ENCODE data around the gene SPOCK1. TPM values are rescaled to one million over a fixed set of nuclear protein-coding genes. Genes with fewer than 3 reads are reported as not detected.
A peak's percentile ranks its signal among the peaks of the same experiment; 100 is the strongest.

Gene SPOCK1
- total and polyA plus RNA-seq, 2 experiments from 2014 or later, result 268 to 471 TPM

DNA sequence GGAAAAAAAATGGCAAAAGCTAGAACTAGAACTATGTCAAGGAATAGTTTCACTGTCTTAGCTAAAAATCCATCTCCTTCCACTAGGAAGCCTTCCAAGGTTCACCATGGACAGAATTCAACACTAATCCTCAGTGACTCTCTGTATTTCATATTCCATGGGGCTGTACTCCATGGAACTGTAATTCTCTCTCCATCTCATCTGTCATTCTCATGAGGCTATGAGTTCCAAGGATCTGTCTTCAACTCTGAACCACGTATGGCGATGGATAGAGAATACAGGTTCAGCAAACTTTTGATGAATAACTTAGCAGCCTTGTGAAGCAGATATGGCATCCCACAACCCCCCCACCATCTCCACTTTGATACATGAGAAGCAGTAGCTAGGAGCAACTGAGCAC is 184.0 kb downstream of the SPOCK1 start:
- peaks cover 5% of the 10 kb centered on the region; the same call in 1 of the 2 replicates for H4K20me1 ChIP-seq (ENCODE audit: insufficient read depth)

DNA sequence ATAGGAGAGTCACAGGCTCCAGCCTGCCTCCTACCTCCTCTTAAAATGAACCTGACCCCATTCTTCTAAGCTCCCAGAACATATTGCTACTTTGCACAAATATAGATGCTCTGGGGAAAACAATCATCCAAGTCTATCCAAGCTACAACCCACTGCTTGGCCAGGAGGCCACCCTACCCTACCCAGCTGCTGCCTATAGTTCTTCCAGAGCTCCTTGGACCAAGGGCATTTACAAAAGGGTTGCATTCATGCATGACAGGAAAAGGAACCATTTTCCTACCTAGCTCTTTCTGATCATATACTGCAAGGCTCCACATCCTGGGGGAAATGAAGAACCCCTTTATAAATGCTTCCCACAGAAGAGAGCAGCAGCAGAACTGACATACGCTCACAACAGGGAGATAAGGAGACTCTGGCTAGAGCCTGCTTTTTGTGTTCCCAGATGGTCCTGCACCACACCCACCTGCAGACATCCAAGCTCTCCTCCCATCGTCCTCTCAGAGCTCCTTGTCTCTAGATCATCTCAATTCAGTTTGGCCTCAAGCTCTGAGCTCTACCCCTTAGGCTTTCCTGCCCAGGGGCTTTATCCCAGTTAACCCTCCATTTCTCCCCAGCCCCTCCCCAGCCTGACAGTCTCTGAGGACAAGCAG is 185.5 kb downstream of the SPOCK1 start:
- Histone ChIP-seq H3K4me1 (ENCODE audit: insufficient read depth) (peaks cover 38% of the 10 kb centered on the region), H3K4me2 (ENCODE audit: unreplicated experiment) (no peak overlapping the region), H4K20me1 (ENCODE audit: insufficient read depth) (peaks cover 4% of the 10 kb centered on the region; the same call in 1 of the 2 replicates), H3K27ac (no peak overlapping the region), H3K9ac (no peak overlapping the region), H3K4me3 (no peak overlapping the region), H3K9me2 (ENCODE audit: insufficient read depth) (no peaks in the 10 kb centered on the region), H3K27me3 (replicated peaks; ENCODE audit: insufficient read depth) (no peaks in the 10 kb centered on the region), H3K79me2 (ENCODE audit: insufficient read depth) (peaks cover 67% of the 10 kb centered on the region), H2AFZ (no peak overlapping the region), H3K36me3 (ENCODE audit: low read depth) (no peaks in the 10 kb centered on the region), H3F3A (ENCODE audit: insufficient read depth) (peaks cover 16% of the 10 kb centered on the region), H3K9me3 (ENCODE audit: low read depth) (no peaks in the 10 kb centered on the region)
- in situ Hi-C loops (cut with MboI), result loop anchor here (25.0 kb wide), 1 partner anchor 501 kb away; no protein-coding TSS in a partner anchor
- WGBS, 2 experiments (ENCODE audit: low coverage in 1 of 2, low lambda C conversion rate in 2 of 2, missing lambda C conversion rate in 2 of 2), result 78 to 79% methylated on average over 2 of the region's 2 CpGs
- no peak for DNase-seq
- no peak for TF ChIP-seq EZH2 (IDR thresholded peaks at IDR 0.05; ENCODE audit: insufficient read depth, poor library complexity, severe bottlenecking)
- TF ChIP-seq EZH2phosphoT487 (IDR thresholded peaks at IDR 0.05; ENCODE audit: insufficient read depth, low read depth), result no peak

More for the DNA sequence above, 184.0 kb downstream of the SPOCK1 start:
- 92 to 98% methylated on average over 2 of the region's 2 CpGs for WGBS, 2 experiments (ENCODE audit: low coverage in 1 of 2, low lambda C conversion rate in 2 of 2, missing lambda C conversion rate in 2 of 2)
- Histone ChIP-seq H3K27ac (no peak overlapping the region), H3K9ac (no peak overlapping the region), H3K27me3 (replicated peaks; ENCODE audit: insufficient read depth) (no peaks in the 10 kb centered on the region), H3F3A (ENCODE audit: insufficient read depth) (peaks cover 12% of the 10 kb centered on the region), H2AFZ (no peak overlapping the region), H3K36me3 (ENCODE audit: low read depth) (no peaks in the 10 kb centered on the region), H3K9me3 (ENCODE audit: low read depth) (no peaks in the 10 kb centered on the region), H3K4me3 (no peak overlapping the region), H3K9me2 (ENCODE audit: insufficient read depth) (no peaks in the 10 kb centered on the region), H3K79me2 (ENCODE audit: insufficient read depth) (peaks cover 67% of the 10 kb centered on the region), H3K4me1 (ENCODE audit: insufficient read depth) (peaks cover 36% of the 10 kb centered on the region), H3K4me2 (ENCODE audit: unreplicated experiment) (no peak overlapping the region)
- no peak for DNase-seq
- in situ Hi-C loops (cut with MboI), result loop anchor here (25.0 kb wide), 1 partner anchor 503 kb away; no protein-coding TSS in a partner anchor
- no peak for TF ChIP-seq EZH2phosphoT487 (IDR thresholded peaks at IDR 0.05; ENCODE audit: insufficient read depth, low read depth)
- TF ChIP-seq EZH2 (IDR thresholded peaks at IDR 0.05; ENCODE audit: insufficient read depth, poor library complexity, severe bottlenecking), result no peak

DNA sequence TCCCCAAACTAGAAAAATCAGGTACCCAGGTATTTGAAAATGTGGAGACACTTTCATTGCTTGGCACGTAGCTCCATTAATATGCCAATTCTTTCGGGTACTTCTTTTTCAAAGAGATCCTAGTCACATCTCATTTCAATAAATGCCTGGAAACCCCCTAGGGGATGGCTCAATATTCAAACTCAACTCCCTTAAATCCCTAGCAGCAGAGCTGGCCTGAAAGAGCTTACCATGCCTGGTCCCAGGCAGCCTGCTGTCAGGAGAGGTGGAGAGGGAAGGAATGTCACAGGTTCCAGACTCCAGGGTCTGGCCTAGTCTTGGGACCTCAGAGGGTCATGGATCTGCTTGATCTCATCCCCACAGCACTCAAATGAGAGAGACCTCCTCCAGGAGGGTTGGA is 187.1 kb downstream of the SPOCK1 start:
- no peaks in the 10 kb centered on the region for H3K27me3 ChIP-seq (replicated peaks; ENCODE audit: insufficient read depth)
- no peak overlapping the region for H3K4me3 ChIP-seq
- H3K9ac ChIP-seq, result no peak overlapping the region
- no peaks in the 10 kb centered on the region for H4K20me1 ChIP-seq (ENCODE audit: insufficient read depth)
- no peak overlapping the region for H2AFZ ChIP-seq
- H3F3A ChIP-seq (ENCODE audit: insufficient read depth), result peaks cover 16% of the 10 kb centered on the region
- H3K27ac ChIP-seq, result no peak overlapping the region
- WGBS, 2 experiments (ENCODE audit: low coverage in 1 of 2, low lambda C conversion rate in 2 of 2, missing lambda C conversion rate in 2 of 2), result 96 to 100% methylated on average over 2 of the region's 2 CpGs
- TF ChIP-seq EZH2phosphoT487 (IDR thresholded peaks at IDR 0.05; ENCODE audit: insufficient read depth, low read depth), result no peak
- no peak for TF ChIP-seq EZH2 (IDR thresholded peaks at IDR 0.05; ENCODE audit: insufficient read depth, poor library complexity, severe bottlenecking)
- no peaks in the 10 kb centered on the region for H3K36me3 ChIP-seq (ENCODE audit: low read depth)
- no peak for DNase-seq
- no peak overlapping the region for H3K4me2 ChIP-seq (ENCODE audit: unreplicated experiment)
- no peaks in the 10 kb centered on the region for H3K9me2 ChIP-seq (ENCODE audit: insufficient read depth)
- no peaks in the 10 kb centered on the region for H3K9me3 ChIP-seq (ENCODE audit: low read depth)
- H3K4me1 ChIP-seq (ENCODE audit: insufficient read depth), result peaks cover 48% of the 10 kb centered on the region
- in situ Hi-C loops (cut with MboI), result loop anchor here (25.0 kb wide), 1 partner anchor 500 kb away; no protein-coding TSS in a partner anchor
- H3K79me2 ChIP-seq (ENCODE audit: insufficient read depth), result peaks cover 69% of the 10 kb centered on the region

DNA sequence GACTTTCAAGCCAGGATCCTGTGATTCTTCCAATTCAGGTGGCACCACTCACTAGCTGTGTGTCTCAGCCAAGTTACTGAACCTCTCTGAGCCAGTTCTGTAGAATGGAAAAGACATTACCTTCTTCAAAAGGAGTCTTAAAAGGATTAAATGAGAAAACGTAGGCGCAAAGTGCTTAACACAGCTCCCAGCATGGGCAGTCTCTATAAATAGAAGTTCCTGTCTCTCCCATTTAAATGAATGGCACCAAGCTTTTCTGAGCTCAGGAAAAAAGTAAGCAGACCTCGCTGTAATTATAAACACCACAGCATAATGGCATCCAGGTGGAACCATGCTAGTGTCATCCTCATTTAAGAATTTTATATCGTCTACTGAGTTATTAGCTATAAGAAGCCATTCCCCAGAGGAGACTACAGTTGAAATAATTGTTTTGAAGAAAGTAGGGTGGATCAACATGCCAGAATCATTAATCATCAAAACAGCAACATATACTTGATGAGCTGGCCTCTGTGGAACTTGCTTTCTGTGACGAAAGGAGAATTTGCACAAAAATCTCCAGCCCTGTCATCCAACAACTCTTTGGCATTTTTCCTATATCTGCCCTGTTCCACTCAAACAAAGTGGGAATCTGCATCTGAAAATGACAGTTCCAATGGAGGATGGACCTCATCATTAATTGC is 188.9 kb downstream of the SPOCK1 start:
- peaks cover 38% of the 10 kb centered on the region for H3K4me1 ChIP-seq (ENCODE audit: insufficient read depth)
- in situ Hi-C loops (cut with MboI), result loop anchor here (25.0 kb wide), 1 partner anchor 498 kb away; no protein-coding TSS in a partner anchor
- H3K9me3 ChIP-seq (ENCODE audit: low read depth), result no peaks in the 10 kb centered on the region
- peak overlapping the region; percentile 49; the same call in 1 of the 2 replicates for H3K9ac ChIP-seq
- H3K4me3 ChIP-seq, result peak overlapping the region; percentile 50
- H3K27me3 ChIP-seq (replicated peaks; ENCODE audit: insufficient read depth), result no peaks in the 10 kb centered on the region
- DNase-seq, result peak; percentile 98
- H2AFZ ChIP-seq, result no peak overlapping the region
- no peak for TF ChIP-seq EZH2phosphoT487 (IDR thresholded peaks at IDR 0.05; ENCODE audit: insufficient read depth, low read depth)
- no peak for TF ChIP-seq EZH2 (IDR thresholded peaks at IDR 0.05; ENCODE audit: insufficient read depth, poor library complexity, severe bottlenecking)
- H4K20me1 ChIP-seq (ENCODE audit: insufficient read depth), result no peaks in the 10 kb centered on the region
- peak overlapping the region; percentile 82 for H3K27ac ChIP-seq
- H3K36me3 ChIP-seq (ENCODE audit: low read depth), result no peaks in the 10 kb centered on the region
- H3F3A ChIP-seq (ENCODE audit: insufficient read depth), result peaks cover 16% of the 10 kb centered on the region
- H3K4me2 ChIP-seq (ENCODE audit: unreplicated experiment), result peak overlapping the region; percentile 80
- 25 to 33% methylated on average over 5 of the region's 5 CpGs for WGBS, 2 experiments (ENCODE audit: low coverage in 1 of 2, low lambda C conversion rate in 2 of 2, missing lambda C conversion rate in 2 of 2)
- H3K79me2 ChIP-seq (ENCODE audit: insufficient read depth), result peaks cover 51% of the 10 kb centered on the region
- H3K9me2 ChIP-seq (ENCODE audit: insufficient read depth), result no peaks in the 10 kb centered on the region
